RCC 7860 (cell line): Measurements from ENCODE around the gene C5AR2.
"Not testable (repeated sequence)": the region's sequence is repeated elsewhere in the genome, so short reads cannot be mapped to it uniquely, and the experiment has no call there.

Experiments used
- DNase-seq: peaks from one replicate; pipeline ENCODE4 v3.0.0-alpha.2; 2015; ENCODE audit warnings: low spot score
- FAIRE-seq: peaks from 2 replicates; lab custom pipeline; 2012; peaks lifted over from hg19 to GRCh38; lab: Jason Lieb, UNC

C5AR2 gene

DNA sequence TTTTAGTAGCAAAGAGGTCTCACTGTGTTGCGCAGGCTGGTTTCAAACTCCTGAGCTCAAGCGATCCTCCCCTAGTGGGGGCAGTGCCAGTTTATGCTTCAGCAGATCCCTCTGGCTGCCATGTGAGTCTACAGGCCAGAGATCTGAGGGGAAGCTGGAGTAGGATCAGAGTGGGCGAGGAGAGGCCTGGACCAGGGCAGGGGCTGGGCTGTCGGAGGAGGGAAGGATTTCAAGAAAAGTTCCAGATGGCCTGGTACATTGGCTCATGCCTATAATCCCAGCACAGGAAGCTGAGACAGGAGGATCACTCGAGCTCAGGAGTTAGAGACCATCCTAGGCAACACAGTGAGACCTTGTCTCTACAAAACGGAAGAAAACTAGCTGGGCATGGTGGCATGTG is 27.0 kb downstream of the C5AR2 start:
- DNase-seq, result no peak
- no peak for FAIRE-seq

DNA sequence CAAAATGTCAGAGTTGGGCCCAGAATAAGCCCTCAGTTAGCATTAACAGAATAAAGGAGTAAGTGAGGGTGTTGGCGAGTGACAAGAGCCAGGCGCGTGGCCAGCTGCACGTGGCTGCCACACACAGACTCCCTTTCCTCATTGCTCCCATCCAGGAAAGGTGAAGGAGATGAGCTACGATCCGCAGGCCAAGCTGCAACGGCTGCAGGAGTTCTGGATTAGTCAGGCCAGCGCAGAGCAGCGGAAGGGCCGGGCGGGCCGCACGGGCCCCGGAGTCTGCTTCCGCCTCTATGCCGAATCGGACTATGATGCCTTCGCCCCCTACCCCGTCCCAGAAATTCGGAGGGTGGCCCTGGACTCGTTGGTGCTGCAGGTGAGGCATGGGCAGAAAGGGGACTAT is 30.3 kb downstream of the C5AR2 start:
- FAIRE-seq (no peak), DNase-seq (no peak)

- DNase-seq (no peak), FAIRE-seq (no peak)
These were observed 32.0 kb downstream of the C5AR2 start for GRCh38 chr19:47363758-47364531.

- not testable (repeated sequence) for DNase-seq, FAIRE-seq
These were observed 33.5 kb downstream of the C5AR2 start for GRCh38 chr19:47365455-47365854.

DNA sequence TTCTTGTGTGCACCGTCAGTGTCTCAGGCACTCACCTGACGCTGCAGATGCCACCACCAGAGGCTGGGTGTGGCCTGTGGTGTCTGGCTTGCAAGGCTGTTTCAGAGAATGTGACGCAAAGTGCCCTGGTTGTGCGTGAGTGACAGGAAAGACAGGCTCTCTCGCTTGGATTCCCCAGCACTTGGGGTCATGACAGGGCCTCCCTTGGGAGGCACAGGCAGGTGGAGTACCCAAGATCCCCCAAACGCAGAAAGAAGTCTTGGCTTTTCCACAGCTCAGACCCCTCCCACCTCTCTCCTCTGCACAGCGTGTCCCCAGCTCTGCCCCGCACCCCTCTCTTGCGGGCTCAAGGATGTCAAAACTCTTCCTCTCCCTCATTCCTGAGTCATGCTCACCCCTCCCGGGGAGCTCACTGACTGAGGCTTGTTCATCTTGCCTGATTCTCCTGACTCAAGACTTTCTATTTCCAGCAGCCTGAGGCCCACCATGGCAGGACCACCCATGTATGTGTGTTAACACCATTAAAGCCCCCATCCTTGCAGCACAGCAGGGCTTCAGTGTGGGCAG is 38.2 kb downstream of the C5AR2 start:
- FAIRE-seq, result no peak
- no peak for DNase-seq

DNA sequence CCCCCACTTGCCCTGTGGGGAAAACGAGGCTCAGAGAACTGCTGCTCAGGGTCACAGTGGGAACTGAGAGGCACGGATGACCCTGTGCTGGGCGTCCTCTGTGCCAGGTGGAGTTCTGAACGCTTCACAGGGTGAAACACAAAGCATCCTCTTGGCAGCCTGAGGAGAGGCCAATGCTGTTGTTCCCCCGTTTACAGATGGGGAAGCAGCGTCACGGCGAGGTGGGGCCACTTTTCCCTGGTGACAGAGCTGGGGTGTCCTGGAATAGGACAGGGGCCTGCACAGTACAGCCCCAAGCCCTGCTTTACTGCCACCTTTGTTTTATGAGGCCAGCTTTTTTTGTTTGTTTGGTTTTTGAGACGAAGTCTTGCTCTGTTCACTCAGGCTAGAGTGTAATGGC is 39.3 kb downstream of the C5AR2 start:
- FAIRE-seq (no peak), DNase-seq (no peak)

DNA sequence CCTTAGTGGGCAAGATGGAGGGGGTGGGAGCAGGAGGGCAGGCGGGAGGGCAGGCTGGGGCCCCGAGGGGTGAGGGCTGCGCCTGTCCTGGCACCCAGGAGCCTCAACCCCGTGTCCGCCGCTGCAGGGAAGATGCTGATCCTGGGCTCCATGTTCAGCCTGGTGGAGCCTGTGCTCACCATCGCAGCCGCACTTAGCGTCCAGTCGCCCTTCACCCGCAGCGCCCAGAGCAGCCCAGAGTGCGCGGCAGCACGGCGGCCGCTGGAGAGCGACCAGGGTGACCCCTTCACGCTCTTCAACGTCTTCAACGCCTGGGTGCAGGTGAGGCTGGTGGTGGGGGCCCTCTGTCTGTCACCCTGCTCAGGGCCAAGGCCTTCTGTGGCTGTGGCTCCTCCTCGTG is 40.6 kb downstream of the C5AR2 start:
- no peak for DNase-seq
- no peak for FAIRE-seq

DNA sequence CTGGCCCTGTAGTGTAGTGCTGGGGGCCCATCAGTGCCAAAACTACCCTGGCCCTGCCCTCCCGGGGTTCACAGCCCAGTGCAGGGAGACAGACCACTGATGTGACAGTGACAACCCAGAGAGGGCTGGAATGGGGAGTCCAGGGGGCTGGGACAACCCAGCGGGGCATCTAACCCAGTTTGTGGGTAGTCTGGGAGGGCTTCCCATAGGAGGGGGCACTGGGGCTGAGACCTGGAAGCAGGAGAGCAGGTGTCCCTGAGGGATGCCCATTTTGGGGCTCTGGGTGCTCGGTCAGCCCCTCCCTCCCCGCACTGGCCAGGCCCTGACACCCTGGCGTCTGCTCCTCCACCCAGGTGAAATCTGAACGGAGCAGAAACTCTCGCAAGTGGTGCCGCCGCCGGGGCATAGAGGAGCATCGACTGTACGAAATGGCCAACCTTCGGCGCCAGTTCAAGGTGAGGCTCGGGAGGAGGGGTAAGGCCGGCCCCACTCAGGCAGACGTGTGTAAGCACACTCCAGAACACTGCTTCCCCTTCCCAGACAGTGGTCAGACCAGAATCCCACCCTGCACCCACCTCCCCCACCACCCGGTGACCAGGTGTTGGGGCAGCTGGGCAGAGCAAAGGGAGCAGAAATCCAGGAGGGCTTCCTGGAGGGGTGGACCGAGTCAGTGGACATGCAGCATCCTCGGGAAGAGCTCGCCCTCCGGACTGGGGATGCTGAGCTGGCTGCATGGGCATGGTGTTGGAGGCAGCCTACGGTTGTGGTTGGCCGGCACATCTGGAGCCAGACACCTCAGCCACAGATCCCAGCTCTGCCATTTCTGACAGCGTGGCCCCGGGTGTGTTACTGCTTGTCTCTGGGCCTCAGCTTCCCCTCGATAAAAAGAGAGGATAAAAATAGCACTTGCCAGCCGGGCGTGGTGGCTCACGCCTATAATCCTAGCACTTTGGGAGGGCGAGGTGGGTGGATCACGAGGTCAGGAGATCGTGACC is 41.6 kb downstream of the C5AR2 start:
- no peak for FAIRE-seq

DNA sequence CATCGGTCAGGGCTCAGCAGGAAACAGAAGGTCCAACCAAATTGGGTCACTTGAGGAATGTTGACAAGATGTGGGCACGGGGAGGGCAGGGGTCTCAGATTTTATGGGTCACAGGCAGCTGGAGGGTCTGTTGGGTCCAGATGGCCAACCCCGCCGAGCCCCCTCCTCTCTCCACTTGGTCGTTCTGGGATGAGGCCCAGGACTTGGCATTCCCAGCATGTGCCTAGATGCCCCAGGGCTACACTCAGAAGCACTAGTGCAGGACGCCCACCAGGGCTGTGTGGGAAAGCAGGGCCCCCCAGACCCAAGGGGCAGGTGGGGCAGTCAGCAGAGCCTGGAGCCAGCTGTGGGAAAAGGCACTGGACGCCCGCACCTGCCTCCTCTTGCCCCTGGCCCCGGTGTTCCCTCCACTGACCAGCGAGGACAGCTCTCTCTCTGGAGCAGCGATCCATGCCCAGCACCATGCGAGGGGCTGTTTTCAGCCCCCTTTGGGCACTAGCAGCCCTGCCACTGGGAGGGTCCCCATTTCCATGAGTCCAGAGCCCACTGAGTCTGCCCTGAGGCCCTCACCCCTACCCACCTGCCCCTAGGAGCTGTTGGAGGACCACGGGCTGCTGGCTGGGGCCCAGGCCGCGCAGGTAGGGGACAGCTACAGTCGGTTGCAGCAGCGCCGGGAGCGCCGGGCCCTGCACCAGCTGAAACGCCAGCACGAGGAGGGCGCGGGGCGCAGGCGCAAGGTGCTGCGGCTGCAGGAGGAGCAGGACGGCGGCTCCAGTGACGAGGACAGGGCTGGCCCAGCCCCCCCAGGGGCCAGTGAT is 43.1 kb downstream of the C5AR2 start:
- FAIRE-seq, result no peak
- DNase-seq, result no peak

More for the DNA sequence above, 41.6 kb downstream of the C5AR2 start:
- DNase-seq, result no peak

DNA sequence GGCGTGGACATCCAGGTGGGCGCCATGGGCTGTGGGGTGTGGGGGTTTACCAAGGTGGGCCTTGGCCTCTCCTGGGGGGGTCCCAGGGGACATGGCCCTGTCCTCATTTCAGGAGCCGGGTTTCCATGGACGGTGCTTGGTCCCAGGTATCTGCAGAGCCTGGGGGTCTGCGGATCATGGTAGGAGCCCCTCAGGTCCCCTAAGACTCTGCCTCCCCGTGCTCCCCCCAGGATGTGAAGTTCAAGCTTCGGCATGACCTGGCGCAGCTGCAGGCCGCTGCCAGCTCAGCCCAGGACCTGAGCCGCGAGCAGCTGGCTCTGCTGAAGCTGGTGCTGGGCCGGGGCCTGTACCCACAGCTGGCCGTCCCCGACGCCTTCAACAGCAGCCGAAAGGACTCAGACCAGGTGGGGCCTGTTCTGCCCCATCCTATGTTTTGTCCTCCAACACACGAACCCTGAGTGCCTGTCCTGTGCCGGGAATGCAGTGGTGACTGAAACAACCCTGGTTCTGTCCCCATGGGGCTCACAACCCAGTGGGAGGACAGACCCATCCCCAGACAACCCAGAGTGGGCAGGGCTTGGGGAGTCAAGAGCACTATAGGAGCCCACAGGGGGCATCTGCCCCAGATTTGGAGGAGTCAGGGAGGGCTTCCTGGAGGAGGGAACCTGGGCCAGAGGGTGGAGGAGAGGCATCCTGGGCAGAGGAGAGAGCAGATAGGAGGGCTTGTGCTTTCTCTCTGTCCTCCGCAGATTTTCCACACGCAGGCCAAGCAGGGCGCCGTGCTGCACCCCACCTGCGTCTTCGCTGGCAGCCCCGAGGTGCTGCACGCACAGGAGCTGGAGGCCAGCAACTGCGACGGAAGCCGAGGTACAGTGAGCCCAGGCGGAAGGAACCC is 44.0 kb downstream of the C5AR2 start:
- DNase-seq, result no peak
- FAIRE-seq, result no peak

GRCh38 chr19:47376589-47377144 is 44.7 kb downstream of the C5AR2 start:
- DNase-seq (no peak), FAIRE-seq (no peak)

DNA sequence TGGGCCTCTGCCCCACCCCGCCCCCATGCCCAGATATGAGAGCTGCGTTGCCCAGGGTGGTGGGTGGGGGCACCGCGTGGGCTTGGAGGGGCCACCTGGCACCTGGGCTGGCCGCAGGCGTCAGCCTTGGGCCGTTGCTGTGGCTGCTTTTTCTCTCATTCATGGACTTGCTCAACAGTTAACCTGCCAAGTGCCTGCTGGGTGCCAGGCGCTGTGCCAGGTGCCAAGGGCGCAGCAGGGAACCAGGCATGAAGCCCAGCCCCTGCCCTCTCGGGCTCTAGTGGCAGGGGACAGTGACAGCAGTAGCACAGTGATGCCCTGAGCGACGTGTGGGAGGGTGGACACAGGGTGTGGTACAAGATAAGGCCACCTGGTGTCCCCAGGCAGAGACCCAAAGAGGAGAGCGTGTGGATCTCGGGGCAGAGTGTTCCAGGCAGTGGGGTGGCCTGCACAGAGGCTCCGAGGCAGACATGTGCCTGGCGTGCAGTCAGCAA is 45.3 kb downstream of the C5AR2 start:
- FAIRE-seq (no peak), DNase-seq (no peak)

GRCh38 chr19:47377801-47378200 is 45.8 kb downstream of the C5AR2 start:
- no peak for DNase-seq
- FAIRE-seq, result no peak

- DNase-seq (no peak), FAIRE-seq (no peak)
These were observed 46.3 kb downstream of the C5AR2 start for GRCh38 chr19:47378246-47378645.

DNA sequence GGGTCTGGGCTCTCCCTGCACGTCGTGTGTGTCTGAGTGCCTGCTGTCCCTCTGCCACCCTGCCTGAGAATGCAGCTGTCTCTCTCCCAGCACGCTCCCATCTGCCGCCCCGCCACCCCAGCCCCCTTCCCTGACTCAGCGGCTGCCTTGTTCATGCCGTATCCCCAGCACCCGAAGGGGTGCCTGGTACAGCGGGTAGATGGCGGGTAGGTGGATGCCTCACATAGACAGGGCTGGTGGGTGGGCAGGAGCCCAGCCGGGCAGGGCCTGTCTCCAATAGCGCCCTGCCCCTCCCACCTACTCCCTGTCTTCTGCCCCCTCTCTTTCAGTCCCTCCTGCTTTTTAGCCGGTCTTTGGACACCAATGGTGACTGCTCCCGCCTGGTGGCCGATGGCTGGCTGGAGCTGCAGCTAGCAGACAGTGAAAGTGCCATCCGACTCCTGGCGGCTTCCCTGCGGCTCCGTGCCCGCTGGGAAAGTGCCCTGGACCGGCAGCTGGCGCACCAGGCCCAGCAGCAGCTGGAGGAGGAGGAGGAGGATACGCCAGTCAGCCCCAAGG is 47.5 kb downstream of the C5AR2 start:
- FAIRE-seq (no peak), DNase-seq (no peak)

DNA sequence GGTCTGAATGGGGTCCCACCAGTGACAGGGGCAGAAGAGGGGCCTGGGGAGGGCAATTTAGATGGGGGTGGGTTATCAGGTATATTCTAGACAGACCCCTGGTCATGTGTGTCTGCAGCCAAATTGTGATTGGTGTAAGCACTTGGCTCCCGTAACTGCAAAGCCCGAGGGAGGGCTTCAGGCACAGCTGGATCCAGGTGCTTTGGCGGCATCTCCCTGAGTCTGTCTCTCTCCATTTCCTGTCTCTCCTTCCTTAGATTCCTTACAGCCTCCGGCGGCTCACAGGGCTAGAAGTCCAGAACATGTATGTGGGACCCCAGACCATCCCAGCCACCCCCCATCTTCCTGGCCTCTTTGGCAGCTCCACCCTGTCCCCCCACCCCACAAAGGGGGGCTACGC is 48.6 kb downstream of the C5AR2 start:
- DNase-seq (no peak), FAIRE-seq (no peak)

DNA sequence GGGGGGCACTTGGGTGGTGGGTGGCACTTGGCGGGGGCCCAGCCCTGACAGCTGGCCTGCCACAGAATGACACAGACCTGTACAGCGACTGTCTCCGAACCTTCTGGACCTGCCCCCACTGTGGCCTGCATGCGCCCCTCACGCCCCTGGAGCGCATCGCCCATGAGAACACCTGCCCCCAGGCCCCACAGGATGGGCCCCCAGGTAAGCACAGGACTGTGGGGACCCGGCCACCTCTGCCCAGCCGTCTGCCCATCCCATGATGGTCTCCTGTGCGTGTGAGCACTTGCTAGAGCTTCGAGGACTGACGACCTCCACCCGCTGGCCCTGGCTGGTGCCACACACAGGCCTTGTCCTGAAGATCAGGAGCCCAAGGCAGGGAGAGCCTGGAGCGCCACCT is 49.1 kb downstream of the C5AR2 start:
- no peak for DNase-seq
- FAIRE-seq, result no peak

GRCh38 chr19:47381653-47382279 is 49.8 kb downstream of the C5AR2 start:
- FAIRE-seq (no peak), DNase-seq (no peak)
